GM12874 (cell line): ENCODE data around the gene LNPEP.

Experiments used
- CTCF ChIP-seq: IDR thresholded peaks from 2 replicates; pipeline ENCODE4 v1.5.1; 2011; ENCODE audit warnings: low read depth, mild to moderate bottlenecking, control low read depth, low read length, moderate library complexity; ENCODE audit not compliant: insufficient read depth

Gene LNPEP

GRCh38 chr5:97046270-97046982 lies 110.5 kb downstream of the LNPEP start:
- TF ChIP-seq CTCF = no peak

- no peak for TF ChIP-seq CTCF
These were observed 111.2 kb downstream of the LNPEP start for GRCh38 chr5:97047076-97047475.

- no peak for TF ChIP-seq CTCF
These were observed 113.3 kb downstream of the LNPEP start for GRCh38 chr5:97049175-97049574.

- no peak for TF ChIP-seq CTCF
These were observed 120.4 kb downstream of the LNPEP start for GRCh38 chr5:97056263-97056662.

GRCh38 chr5:97062046-97062445 lies 126.2 kb downstream of the LNPEP start:
- no peak for TF ChIP-seq CTCF

- TF ChIP-seq CTCF = no peak
These were observed 127.4 kb downstream of the LNPEP start for GRCh38 chr5:97063251-97063650.

GRCh38 chr5:97065475-97065874 lies 129.6 kb downstream of the LNPEP start:
- TF ChIP-seq CTCF = no peak
